Activated naive CD8-positive, alpha-beta T cell treated with anti-CD3 and anti-CD28 coated beads, Interleukin-2, amount 10 ng/mL, durations not matched to agents 7 days and 5 days (primary cell): Measurements from ENCODE around the gene BCL6. TPM values are rescaled to one million over a fixed set of nuclear protein-coding genes. Genes with fewer than 3 reads are reported as not detected.
A peak's percentile ranks its signal among the peaks of the same experiment; 100 is the strongest.

Experiments used
- ATAC-seq: fragments of 150-1000 bp; cut with Tn5 transposase; one replicate; pipeline ENCODE4 v1.10.0; 2021; ENCODE audit warnings: low read depth, moderate library complexity
- POLR2A ChIA-PET: fragments of 350-600 bp; sonication (Branson Sonifier 250); formaldehyde crosslinking; loops from one replicate; lab custom pipeline; 2021; ENCODE audit warnings: antibody characterized with exemption; lab: Charles Lee
- DNase-seq: peaks from one replicate; pipeline ENCODE4 v3.0.0; 2021
- H3K27ac Mint-ChIP-seq: one replicate; pipeline ENCODE4 v1.8.0; 2022; ENCODE audit warnings: mild to moderate bottlenecking, mixed read lengths
- H3K27me3 Mint-ChIP-seq: one replicate; pipeline ENCODE4 v1.8.0; 2022; ENCODE audit warnings: mild to moderate bottlenecking, moderate library complexity, mixed read lengths
- H3K36me3 Mint-ChIP-seq: one replicate; pipeline ENCODE4 v1.8.0; 2021; ENCODE audit warnings: mild to moderate bottlenecking, mixed read lengths
- H3K4me1 Mint-ChIP-seq: one replicate; pipeline ENCODE4 v1.8.0; 2021; ENCODE audit warnings: mixed read lengths
- H3K4me3 Mint-ChIP-seq: one replicate; pipeline ENCODE4 v1.8.0; 2022; ENCODE audit warnings: mild to moderate bottlenecking, moderate library complexity, mixed read lengths
- H3K9me3 Mint-ChIP-seq: one replicate; pipeline ENCODE4 v1.8.0; 2021; ENCODE audit warnings: mixed read lengths
- total RNA-seq, 2 experiments: library from RNA; stranded (reverse); gene quantifications; one replicate each; pipeline ENCODE4 v1.2.3, GENCODE V29; 2021

BCL6 gene
- total RNA-seq, 2 experiments from 2014 or later, result 32.1 to 34.0 TPM

DNA sequence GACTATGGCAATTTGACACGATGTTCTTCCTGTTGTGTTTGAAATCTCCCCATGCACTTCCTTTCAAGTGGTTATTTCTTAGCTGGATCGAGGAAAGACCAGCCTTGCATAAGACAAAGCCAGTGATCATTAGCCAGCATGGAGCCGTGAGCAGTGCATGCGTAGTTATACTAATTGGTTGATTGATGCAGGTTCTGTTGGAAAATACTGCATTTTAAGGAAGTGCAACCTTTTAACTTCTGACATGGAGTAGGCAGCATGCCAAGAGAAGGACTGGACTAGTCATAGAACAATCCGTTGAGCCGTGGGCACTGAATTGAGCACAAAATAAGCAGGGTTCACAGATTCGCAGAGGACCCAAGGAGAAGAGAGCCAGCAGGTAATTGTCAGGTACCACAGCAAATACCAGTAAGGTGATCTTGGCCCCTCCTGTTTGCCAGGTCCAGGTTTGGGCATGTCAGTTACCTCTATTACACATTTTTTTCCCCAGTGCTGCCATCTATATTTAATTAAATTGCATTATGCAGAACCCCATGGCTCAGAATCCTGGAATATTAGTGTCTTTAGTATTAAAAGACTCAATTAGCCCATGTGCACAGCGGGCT lies 29.0 kb upstream of the BCL6 start:
- POLR2A ChIA-PET, result no interaction called here
- Mint-ChIP-seq H3K27me3 (no peaks in the 10 kb centered on the region), H3K27ac (peak overlapping the region; percentile 21), H3K36me3 (peaks cover 16% of the 10 kb centered on the region), H3K4me1 (peaks cover 47% of the 10 kb centered on the region), H3K9me3 (no peaks in the 10 kb centered on the region), H3K4me3 (no peak overlapping the region)
- DNase-seq (no peak), ATAC-seq (no peak)

DNA sequence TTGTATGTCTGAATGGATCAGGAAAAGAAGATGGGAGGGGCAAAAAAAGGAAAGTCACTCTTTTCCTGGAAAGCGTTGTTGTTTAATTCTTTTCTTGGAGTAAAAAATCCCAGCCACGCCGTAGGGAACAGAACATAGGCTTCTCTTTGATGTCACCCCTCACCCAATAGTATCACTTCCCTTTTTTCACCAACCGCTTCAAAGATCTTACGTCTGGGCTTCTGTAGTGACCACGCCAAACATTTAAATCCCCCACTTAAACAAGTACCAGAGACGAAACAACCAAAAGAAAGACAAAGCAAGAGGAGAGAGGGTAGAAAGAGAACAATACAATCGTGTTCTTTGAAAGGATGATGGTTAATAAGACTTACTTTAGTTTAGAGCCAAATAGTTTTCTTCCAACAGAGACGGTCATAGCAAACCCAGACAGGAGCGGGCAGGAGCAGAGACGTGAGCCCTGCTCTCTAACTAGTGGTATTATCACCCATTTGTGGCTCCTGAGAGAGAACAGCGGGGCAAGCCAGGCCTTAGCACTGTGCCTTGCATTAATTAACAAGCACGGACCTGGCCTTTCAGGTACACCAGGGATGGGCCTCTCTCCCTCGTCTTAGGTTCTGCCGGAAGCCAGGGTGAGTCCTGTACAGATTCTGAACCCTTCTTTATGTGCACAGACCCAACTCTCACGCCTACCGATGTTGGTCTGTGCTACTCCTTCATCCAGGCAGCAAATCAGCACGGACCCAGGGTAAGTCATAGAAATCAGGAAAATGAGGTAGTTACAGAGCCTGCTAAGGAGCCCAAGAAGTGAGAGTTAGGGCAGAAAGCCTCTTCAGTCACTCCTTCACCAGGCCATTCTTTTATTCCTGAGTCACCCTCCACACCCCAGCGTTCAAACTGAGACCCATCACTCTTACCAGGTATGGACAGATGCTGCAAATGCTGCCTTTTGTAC lies 28.2 kb upstream of the BCL6 start:
- peaks cover 49% of the 10 kb centered on the region for H3K4me1 Mint-ChIP-seq
- peak overlapping the region; percentile 21 for H3K27ac Mint-ChIP-seq
- H3K36me3 Mint-ChIP-seq, result peaks cover 15% of the 10 kb centered on the region
- no peaks in the 10 kb centered on the region for H3K9me3 Mint-ChIP-seq
- no peaks in the 10 kb centered on the region for H3K27me3 Mint-ChIP-seq
- POLR2A ChIA-PET, result no interaction called here
- H3K4me3 Mint-ChIP-seq, result no peak overlapping the region
- DNase-seq (no peak), ATAC-seq (no peak)

DNA sequence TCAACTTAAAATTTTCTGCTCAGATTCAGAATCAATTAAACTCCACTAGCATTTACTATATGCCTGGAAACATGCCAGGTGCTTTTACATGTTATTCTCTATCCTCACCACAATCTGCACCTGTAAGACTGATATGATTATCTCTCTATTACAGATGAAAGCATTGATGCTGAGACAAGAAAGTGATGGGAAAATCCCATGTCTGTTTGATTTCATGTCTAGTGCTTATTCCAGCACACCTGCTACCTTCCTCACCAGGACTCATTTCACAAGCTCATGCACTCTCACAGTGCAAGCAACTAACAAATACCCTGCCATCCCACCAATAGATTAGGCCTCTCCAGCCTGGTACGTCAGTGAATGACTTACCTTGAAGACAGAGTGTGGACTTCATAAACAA lies 25.0 kb upstream of the BCL6 start:
- Mint-ChIP-seq H3K36me3 (peaks cover 21% of the 10 kb centered on the region), H3K27me3 (no peaks in the 10 kb centered on the region), H3K9me3 (peaks cover 3% of the 10 kb centered on the region), H3K27ac (peak overlapping the region; percentile 18), H3K4me1 (peaks cover 32% of the 10 kb centered on the region), H3K4me3 (no peak overlapping the region)
- peak; percentile 26 for ATAC-seq
- POLR2A ChIA-PET, result no interaction called here
- DNase-seq, result no peak

DNA sequence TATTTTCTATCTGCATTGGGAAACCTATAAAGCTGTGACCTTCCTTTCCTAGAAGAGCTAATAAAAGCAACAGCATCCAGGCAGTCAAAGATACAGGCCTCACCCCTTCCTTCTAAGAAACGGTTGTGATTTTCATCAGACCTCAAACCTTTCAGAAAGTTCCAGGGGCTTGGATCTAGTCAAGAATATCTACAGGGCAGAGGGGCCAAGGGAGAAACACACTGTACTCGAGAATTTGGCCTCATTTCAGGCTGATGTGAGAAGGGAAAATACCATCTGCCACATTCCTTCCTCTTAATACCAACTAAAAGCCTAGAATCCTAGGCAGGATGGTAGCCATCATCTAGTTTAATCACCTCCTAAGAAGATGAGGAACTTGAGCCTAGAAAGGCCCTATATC lies 24.5 kb upstream of the BCL6 start:
- no peak overlapping the region for H3K4me3 Mint-ChIP-seq
- H3K27ac Mint-ChIP-seq, result no peak overlapping the region
- ATAC-seq (no peak), DNase-seq (no peak)
- peaks cover 3% of the 10 kb centered on the region for H3K9me3 Mint-ChIP-seq
- H3K4me1 Mint-ChIP-seq, result peaks cover 34% of the 10 kb centered on the region
- H3K36me3 Mint-ChIP-seq, result peaks cover 18% of the 10 kb centered on the region
- POLR2A ChIA-PET, result no interaction called here
- no peaks in the 10 kb centered on the region for H3K27me3 Mint-ChIP-seq

DNA sequence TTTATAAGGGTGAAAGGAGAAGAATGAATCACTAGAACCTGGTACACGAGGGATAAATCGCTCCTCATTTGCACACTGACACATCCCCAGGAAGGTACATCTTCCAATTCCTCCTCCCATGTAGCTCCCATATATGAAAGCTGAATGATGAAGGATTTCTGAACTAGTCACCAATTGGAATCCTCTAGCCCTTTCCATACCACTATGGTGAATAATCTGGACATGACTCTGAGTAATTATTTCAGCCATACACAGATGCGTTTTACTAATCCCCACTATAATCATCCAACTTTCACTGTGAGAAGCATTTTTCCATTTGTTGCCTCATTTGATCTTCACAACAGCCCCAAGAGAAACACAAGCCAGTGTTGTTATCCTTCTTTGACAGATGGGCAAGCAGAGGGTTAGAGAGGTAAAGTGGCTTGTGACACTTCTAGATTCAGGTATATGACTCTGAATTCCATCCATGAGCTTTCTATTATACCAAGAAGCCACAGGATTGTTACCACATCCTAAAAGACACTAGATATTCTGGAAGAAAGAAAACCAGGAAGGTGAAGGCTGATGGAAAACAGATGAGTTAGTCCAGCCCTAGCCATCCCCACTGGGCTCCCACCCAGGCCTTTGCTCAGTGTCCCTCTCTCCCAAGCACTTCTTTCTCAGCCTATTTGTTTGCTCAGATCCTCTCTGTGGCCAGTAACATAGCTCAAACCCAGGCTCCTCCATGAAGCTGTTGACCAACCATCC lies 22.2 kb upstream of the BCL6 start:
- no peak for DNase-seq
- peaks cover 23% of the 10 kb centered on the region for H3K4me1 Mint-ChIP-seq
- POLR2A ChIA-PET, result interaction anchor here (1.0 kb wide), 1 partner anchor 10 kb away, joined by 3 read pairs; no protein-coding TSS in a partner anchor
- H3K9me3 Mint-ChIP-seq, result peaks cover 3% of the 10 kb centered on the region
- H3K4me3 Mint-ChIP-seq, result no peak overlapping the region
- no peaks in the 10 kb centered on the region for H3K27me3 Mint-ChIP-seq
- peaks cover 17% of the 10 kb centered on the region for H3K36me3 Mint-ChIP-seq
- no peak overlapping the region for H3K27ac Mint-ChIP-seq
- ATAC-seq, result no peak

DNA sequence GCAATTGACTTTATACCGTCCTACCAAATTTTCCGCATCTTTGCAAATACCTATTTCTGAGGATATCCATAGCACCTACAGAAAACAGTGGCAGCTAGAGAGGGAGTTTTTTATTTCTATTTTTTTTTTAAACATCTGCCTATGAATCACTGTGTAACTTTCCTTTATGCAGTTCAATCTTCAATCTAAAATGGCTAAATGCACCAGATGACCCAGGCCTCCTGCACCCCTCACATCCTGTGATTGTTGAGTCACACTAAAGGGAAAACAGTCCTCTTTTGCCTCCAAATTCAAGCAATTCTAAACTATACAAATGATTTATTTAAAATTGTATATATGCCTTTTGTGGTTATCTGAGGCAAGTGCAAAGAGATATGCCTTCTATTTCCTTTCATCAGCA lies 20.1 kb upstream of the BCL6 start:
- Mint-ChIP-seq H3K27ac (no peak overlapping the region), H3K36me3 (peaks cover 24% of the 10 kb centered on the region), H3K9me3 (peaks cover 4% of the 10 kb centered on the region), H3K27me3 (no peaks in the 10 kb centered on the region), H3K4me1 (peaks cover 19% of the 10 kb centered on the region), H3K4me3 (no peak overlapping the region)
- DNase-seq (no peak), ATAC-seq (no peak)
- POLR2A ChIA-PET, result no interaction called here

DNA sequence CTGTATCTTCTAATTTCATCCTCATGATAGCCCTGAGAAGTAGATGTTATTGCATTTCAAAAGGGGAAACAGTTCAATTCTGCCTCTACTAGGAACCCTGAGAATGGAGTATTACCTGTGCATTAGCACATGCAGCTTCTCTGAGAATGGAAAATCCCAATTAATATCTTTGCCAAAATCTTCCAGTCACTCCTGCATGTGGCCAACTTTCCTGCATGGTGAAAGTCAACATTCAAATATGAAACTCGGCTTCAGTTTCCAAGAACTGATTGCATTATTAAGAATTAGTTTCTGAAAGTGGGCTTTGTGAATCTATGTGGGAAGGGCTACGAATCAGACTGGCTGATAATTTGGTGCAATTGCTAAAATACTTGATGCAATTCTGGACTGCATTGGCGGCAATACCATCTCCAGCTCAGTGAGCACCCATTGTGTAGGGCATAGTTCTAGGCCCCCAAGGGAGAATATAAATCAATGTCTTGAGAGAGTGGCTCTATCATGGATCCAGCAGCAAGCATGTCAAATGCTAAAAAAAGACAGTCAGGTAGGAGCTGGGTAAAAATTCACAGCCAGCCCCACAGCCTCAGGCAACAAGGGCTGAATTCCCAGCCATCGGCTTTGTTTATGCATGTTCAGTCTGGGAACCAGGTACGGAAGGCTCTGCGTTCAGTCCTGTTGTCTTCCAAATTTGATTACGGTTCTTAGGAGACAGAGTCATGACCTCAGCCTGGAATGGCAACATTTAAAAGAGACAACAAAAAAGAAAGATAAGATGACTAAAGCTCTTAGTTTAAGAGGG lies 18.8 kb upstream of the BCL6 start:
- ATAC-seq, result no peak
- Mint-ChIP-seq H3K4me3 (no peak overlapping the region), H3K36me3 (peaks cover 25% of the 10 kb centered on the region), H3K27ac (no peak overlapping the region), H3K9me3 (peaks cover 4% of the 10 kb centered on the region), H3K4me1 (peaks cover 6% of the 10 kb centered on the region), H3K27me3 (no peaks in the 10 kb centered on the region)
- DNase-seq, result no peak
- POLR2A ChIA-PET, result interaction anchor here (0.5 to 0.8 kb wide), 2 partner anchors 18 to 27 kb away, joined by 3 read pairs; no protein-coding TSS in a partner anchor

DNA sequence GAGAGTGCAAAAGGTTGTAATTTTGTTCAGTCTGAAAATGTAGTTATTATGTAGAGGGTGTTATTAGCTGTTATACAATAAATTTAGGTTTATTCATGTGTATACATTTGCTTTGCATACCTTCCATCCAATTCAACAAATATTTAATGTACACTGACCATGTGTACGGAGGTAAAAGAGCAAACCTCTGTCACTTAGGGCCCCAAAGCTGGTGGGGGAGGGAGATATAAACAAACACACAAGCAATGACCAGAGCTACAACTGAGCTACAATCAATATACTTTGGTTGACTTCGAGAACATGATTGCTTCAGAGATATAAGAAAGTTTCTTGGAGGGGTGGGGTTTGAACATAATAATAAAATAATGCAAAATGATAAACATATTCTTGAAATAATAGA lies 17.5 kb upstream of the BCL6 start:
- DNase-seq, result no peak
- peaks cover 6% of the 10 kb centered on the region for H3K4me1 Mint-ChIP-seq
- H3K9me3 Mint-ChIP-seq, result peaks cover 7% of the 10 kb centered on the region
- H3K4me3 Mint-ChIP-seq, result no peak overlapping the region
- POLR2A ChIA-PET, result no interaction called here
- no peak for ATAC-seq
- H3K36me3 Mint-ChIP-seq, result peaks cover 21% of the 10 kb centered on the region
- no peaks in the 10 kb centered on the region for H3K27me3 Mint-ChIP-seq
- H3K27ac Mint-ChIP-seq, result no peak overlapping the region

DNA sequence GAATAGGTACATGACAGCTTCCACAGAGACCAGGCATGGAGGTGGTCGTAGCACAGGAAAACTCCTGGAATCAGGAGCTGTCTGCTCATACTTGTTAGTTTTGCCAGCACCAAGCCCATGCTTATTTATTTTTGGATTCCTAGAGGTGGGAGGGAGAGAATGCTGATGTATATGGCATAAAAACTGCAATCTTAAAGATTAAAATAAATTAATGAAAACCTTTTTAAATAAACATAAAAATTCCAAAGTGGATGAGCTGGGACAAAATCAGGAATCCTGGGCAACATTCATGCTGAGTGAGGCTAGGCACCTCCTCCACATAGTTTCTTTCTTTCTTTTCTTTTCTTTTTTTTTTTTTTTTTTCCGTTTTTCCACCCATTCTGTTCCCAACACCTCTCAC lies 14.3 kb upstream of the BCL6 start:
- POLR2A ChIA-PET, result interaction anchor here (0.5 kb wide), 1 partner anchor 394 kb away, joined by 3 read pairs; no protein-coding TSS in a partner anchor
- H3K4me3 Mint-ChIP-seq, result no peak overlapping the region
- no peak overlapping the region for H3K27ac Mint-ChIP-seq
- no peak for ATAC-seq
- no peak for DNase-seq
- no peaks in the 10 kb centered on the region for H3K27me3 Mint-ChIP-seq
- H3K9me3 Mint-ChIP-seq, result peaks cover 9% of the 10 kb centered on the region
- peaks cover 28% of the 10 kb centered on the region for H3K36me3 Mint-ChIP-seq
- peaks cover 2% of the 10 kb centered on the region for H3K4me1 Mint-ChIP-seq

DNA sequence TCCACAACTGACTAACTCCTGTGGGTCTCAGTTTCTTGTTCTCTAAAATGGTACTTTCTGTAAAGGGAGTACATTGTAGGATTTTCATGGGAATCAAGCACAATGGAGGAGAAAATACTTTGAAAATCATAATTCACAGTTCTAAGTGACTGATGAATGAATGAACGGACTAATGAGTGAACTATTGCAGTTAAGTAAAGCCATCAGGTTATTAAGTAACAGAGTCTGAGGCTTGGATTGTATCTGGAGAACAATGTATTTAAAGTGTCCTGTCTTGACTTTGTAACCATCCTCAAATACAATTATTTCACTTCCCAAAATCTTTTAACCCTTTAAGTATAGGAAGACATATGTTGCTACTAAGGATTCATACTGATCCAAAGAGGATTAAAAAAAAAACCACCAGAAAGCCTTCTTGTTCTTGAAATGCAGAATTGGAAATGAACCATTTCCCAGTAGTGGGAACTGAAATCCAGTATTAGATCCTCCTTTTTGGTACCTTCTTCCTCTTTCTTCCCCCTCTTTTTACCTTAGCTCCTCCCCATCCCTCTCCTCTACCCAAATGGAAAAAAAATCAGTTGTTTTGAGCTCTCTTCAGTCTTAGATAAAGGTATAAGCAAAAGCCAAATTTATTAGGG lies 13.2 kb upstream of the BCL6 start:
- H3K27me3 Mint-ChIP-seq, result no peaks in the 10 kb centered on the region
- ATAC-seq, result no peak
- DNase-seq, result no peak
- H3K9me3 Mint-ChIP-seq, result peaks cover 10% of the 10 kb centered on the region
- H3K4me1 Mint-ChIP-seq, result peaks cover 7% of the 10 kb centered on the region
- POLR2A ChIA-PET, result no interaction called here
- H3K27ac Mint-ChIP-seq, result no peak overlapping the region
- H3K4me3 Mint-ChIP-seq, result no peak overlapping the region
- H3K36me3 Mint-ChIP-seq, result peaks cover 29% of the 10 kb centered on the region

DNA sequence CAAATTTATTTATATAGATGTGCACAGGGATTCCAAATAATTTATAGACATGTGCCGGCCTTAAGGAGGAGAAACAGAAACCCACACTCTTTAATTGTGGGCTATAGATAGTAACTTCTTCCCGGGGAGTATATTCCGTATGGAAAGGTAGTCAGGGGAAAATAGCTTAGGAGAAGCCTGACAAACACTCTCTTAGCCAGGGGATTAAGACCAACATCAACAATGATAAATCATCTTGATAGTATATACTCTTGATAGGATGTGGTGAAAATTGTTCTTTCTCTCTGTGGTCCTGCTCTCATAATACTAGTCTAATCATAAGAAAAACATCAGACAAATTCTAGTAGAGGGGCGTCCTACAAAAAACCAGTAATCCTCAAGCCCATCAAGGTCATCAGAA lies 8.2 kb upstream of the BCL6 start:
- H3K36me3 Mint-ChIP-seq, result peaks cover 26% of the 10 kb centered on the region
- no peak overlapping the region for H3K4me3 Mint-ChIP-seq
- no peak overlapping the region for H3K27ac Mint-ChIP-seq
- POLR2A ChIA-PET, result no interaction called here
- ATAC-seq (no peak), DNase-seq (no peak)
- H3K4me1 Mint-ChIP-seq, result peaks cover 41% of the 10 kb centered on the region
- peaks cover 7% of the 10 kb centered on the region for H3K9me3 Mint-ChIP-seq
- H3K27me3 Mint-ChIP-seq, result no peaks in the 10 kb centered on the region

DNA sequence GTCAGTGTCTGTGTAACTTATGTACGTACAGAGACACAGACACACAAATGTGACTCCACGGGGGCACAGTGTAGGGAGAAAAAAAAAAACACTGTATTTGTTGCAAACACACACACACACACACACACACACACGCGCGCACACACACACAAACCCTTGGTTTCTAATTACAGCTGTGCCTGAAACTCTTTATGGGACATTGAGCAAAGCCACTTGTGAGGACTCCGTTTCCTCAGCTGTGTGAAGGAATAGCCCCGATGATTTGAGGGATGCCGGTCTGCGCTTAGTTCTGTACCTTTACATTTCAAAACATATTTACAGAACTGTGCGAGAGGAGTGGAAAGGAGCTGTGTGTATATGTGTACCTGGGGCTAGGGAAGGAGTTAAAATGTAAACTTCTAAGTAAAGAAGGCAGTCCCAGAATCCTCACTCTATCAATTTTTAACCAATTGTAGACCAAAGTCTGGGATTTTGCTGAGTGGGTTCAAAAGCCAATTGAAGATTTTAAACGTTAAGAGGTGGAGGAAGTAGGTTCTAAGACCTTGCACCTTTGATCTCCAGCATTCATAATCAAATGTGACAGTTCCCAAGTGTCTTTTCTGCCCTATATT lies 5.3 kb upstream of the BCL6 start:
- peaks cover 17% of the 10 kb centered on the region for H3K36me3 Mint-ChIP-seq
- peaks cover 3% of the 10 kb centered on the region for H3K9me3 Mint-ChIP-seq
- DNase-seq, result no peak
- H3K4me3 Mint-ChIP-seq, result peak overlapping the region; percentile 73
- peak overlapping the region; percentile 81 for H3K27ac Mint-ChIP-seq
- POLR2A ChIA-PET, result interaction anchor here (0.7 to 9.2 kb wide), 4 partner anchors 10 to 224 kb away, joined by 3 to 271 read pairs (median 4); no protein-coding TSS in a partner anchor
- ATAC-seq, result no peak
- H3K4me1 Mint-ChIP-seq, result peaks cover 55% of the 10 kb centered on the region
- H3K27me3 Mint-ChIP-seq, result no peaks in the 10 kb centered on the region
